OCI-LY7 (cell line): ENCODE data around the gene HMG20B.

ENCODE experiments used
- CTCF ChIP-seq: fragments of 200-600 bp; sonication (generic); conservative IDR thresholded peaks from 2 replicates; pipeline ENCODE4 v1.5.1; 2014; ENCODE audit warnings: mild to moderate bottlenecking, antibody characterized with exemption, low read length, moderate library complexity, mixed read lengths
- EZH2phosphoT487 ChIP-seq: fragments of 200-600 bp; sonication (generic); IDR thresholded peaks from 2 replicates; pipeline ENCODE4 v1.6.1; 2018; ENCODE audit warnings: low read depth, borderline replicate concordance, mild to moderate bottlenecking, mixed run types, antibody characterized with exemption, low read length, moderate library complexity, mixed read lengths

DNA sequence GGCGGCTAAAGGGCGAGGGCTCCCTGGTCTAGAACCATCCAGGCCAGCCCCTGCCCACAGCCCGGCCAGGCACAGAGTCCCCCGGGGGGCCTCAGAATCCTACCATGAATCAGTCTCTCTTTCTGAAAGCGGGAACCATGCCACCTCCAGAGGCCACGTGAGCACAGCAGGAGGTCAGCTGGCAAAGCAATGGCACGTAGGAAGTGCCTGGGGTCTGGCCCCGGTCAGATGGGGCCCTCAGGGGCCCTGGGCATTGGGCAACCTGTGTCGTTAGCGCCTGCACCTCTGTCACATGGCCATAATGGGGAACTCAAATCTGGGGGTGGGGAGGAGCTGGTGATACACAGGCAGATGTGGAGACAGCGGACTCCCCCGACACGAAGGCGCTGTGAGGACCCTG is 24.1 kb upstream of the HMG20B start:
- TF ChIP-seq CTCF, result no peak
- TF ChIP-seq EZH2phosphoT487, result no peak
